Thyroid gland (tissue), 4 donors: ENCODE data around the gene ADARB1.

Experiments used
- POLR2A ChIP-seq, 2 donors: fragments of 450-650 bp; IDR thresholded peaks; one replicate each; pipeline ENCODE4 v1.6.1; 2017; ENCODE audit warnings: antibody characterized with exemption in 2 of 2, mild to moderate bottlenecking in 2 of 2, moderate library complexity in 1 of 2
- TF ChIP-seq, protein P1 (sequence below), 6 experiments: fragments of 200-600 bp in 3 of 6; fragments of 450-650 bp in 3 of 6; sonication (generic) in 3 of 6; IDR thresholded peaks; one replicate each; pipeline ENCODE4 v1.5.1; 2016 to 2019; ENCODE audit warnings: antibody characterized with exemption in 6 of 6, mild to moderate bottlenecking in 2 of 6, inconsistent platforms in 1 of 6, moderate library complexity in 1 of 6

DNA sequence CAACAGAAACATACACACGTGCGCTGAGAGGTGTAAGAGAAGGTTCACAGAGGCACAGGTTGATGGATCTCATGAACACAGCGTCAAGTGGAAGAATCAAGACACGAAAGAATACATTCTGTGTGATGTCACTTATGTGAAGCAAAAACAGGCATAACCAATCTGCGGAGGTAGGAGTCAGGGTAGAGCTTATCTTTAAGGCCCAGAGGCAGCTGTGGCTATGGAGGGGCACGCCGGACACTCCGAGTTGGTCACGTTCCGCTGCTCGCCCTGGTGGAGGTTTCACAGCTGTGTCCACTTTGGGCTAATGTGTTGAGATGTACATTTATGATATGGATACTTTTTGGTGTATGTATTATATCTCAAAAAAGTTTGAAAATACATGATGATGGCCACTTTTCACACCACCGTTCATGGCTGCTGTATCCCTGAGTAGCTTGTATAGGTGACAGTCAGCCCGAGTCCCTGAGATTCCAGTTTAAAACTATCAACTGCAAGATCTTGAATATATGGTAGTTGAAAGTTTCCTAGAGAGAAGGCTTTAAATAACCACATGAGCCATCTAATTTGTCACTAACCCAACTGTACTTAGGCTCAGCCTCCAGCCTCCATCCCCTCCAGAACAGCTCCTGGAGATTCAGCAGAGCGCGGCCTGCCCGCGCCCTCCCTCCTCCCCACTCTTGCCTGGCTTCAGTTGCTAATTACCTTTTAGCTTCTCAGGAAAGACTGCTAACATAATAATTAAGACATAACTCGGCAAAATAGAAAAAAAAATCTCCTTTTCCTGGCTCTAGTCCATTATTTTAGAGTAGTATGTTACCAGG is 6.7 kb upstream of the ADARB1 start:
- TF ChIP-seq, protein P1, sequence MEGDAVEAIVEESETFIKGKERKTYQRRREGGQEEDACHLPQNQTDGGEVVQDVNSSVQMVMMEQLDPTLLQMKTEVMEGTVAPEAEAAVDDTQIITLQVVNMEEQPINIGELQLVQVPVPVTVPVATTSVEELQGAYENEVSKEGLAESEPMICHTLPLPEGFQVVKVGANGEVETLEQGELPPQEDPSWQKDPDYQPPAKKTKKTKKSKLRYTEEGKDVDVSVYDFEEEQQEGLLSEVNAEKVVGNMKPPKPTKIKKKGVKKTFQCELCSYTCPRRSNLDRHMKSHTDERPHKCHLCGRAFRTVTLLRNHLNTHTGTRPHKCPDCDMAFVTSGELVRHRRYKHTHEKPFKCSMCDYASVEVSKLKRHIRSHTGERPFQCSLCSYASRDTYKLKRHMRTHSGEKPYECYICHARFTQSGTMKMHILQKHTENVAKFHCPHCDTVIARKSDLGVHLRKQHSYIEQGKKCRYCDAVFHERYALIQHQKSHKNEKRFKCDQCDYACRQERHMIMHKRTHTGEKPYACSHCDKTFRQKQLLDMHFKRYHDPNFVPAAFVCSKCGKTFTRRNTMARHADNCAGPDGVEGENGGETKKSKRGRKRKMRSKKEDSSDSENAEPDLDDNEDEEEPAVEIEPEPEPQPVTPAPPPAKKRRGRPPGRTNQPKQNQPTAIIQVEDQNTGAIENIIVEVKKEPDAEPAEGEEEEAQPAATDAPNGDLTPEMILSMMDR (IDR thresholded peaks at IDR 0.05), result no peak
- no peak for TF ChIP-seq POLR2A (IDR thresholded peaks at IDR 0.05)
